GM19193 (cell line): Measurements from ENCODE around the gene SPRY1.

Source experiments
- POLR2A ChIP-seq: IDR thresholded peaks from 4 replicates; pipeline ENCODE4 v1.6.1; 2011; ENCODE audit not compliant: insufficient read depth, insufficient read length; ENCODE audit errors: extremely low read depth

SPRY1 gene, protein sequence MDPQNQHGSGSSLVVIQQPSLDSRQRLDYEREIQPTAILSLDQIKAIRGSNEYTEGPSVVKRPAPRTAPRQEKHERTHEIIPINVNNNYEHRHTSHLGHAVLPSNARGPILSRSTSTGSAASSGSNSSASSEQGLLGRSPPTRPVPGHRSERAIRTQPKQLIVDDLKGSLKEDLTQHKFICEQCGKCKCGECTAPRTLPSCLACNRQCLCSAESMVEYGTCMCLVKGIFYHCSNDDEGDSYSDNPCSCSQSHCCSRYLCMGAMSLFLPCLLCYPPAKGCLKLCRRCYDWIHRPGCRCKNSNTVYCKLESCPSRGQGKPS

GRCh38 chr4:123396307-123397143 lies at the start of gene SPRY1:
Gene SPRY1 (plus strand): TSS chr4:123396795. CDS start chr4:123401592, 4,797 bp downstream.
- no peak for TF ChIP-seq POLR2A

DNA sequence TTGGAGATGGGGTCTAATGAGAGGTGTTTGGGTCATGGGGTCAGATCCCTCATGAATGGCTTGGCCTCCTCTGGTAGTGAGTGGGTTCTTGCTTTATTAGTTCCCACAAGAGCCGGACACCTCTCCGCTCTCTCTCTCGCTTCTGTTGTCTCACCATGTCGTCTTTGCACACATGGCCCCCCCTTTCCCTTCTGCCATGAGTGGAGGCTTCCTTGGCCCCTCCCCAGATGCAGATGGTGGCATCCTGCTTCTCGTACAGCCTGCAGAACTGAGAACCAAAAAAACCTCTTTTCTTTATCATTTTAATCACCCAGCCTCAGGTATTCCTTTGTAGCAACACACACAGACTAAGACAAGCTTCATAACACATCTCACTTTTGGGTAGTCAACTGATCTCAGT lies 49.6 kb upstream of the SPRY1 start:
- no peak for TF ChIP-seq POLR2A

- TF ChIP-seq POLR2A, result no peak
Observed at GRCh38 chr4:123348946-123349345, 47.6 kb upstream of the SPRY1 start.

GRCh38 chr4:123349421-123350190 lies 47.0 kb upstream of the SPRY1 start:
- TF ChIP-seq POLR2A, result no peak

DNA sequence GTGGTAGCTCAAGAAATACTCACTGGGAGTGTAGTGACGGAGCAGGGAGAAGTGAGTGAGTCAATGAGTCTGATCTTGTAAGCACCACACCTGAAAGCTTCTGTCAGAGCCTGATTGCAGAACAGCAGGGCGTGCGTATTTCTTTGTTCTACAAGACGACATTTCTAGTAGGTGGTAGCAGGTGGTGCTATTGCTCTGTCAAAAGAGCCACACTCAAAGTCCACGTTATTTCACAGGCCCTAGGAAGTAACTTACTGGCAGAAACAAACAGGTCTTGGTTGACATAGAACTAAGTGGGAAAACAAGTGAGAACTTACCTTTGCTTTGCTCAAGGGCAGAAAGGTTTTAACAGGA lies 46.4 kb upstream of the SPRY1 start:
- TF ChIP-seq POLR2A, result no peak

- TF ChIP-seq POLR2A, result no peak
Observed at GRCh38 chr4:123350726-123351125, 45.9 kb upstream of the SPRY1 start.

GRCh38 chr4:123351713-123352112 lies 44.9 kb upstream of the SPRY1 start:
- no peak for TF ChIP-seq POLR2A

DNA sequence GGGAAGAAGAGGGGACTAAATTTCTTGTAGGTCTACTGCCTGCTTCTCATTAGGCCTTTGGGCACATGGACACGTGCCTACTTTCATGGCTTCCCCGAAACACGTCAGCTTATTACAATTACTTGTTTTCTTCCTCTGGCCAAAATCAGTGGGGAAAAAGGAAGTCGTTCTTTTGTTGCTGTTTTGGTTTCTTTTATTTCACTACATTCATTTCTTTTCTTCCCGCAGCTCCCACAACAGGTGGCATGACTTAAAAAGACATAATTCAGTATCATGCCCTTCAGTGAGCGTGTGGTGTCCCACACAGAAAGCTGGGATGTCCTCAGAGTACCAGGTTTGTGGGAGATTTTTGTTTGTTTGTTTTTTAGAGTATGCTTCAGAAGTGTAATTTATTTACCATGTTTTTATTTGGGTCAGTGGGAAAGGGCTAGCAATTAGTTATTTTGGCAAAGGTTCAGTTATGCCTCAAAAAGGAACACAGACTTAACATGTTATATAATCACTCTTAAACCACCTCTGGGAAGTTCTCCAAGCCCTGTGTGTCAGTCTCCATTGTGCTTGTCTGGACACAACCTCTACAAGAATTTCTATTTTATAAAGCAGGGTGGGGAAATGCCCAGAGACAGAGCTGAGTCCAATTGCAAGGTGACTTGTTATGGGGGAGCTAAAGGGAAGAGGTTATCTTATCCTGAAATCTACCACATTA lies 44.2 kb upstream of the SPRY1 start:
- no peak for TF ChIP-seq POLR2A

DNA sequence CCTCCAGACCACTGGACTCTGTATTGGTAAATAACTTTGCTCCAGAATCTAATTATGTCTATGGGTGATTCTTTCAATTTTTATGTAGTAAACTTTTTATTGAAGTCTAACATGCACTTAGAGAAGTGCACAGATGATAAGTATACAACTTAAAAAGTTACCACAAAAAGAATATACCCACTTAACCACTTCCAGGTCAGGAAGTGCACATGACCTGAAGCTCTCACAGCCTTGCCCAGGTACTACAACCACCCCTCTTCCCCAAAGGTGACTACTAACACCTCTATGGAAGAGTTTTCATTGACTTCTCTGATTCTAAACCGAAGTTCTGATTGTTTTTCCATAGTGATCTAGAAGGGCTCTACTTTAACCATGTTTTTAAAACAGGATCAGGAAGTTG lies 43.6 kb upstream of the SPRY1 start:
- no peak for TF ChIP-seq POLR2A

- TF ChIP-seq POLR2A, result no peak
Observed at GRCh38 chr4:123353656-123354055, 42.9 kb upstream of the SPRY1 start.

GRCh38 chr4:123354701-123355100 lies 41.9 kb upstream of the SPRY1 start:
- TF ChIP-seq POLR2A, result no peak

- TF ChIP-seq POLR2A, result no peak
Observed at GRCh38 chr4:123356921-123357320, 39.7 kb upstream of the SPRY1 start.

GRCh38 chr4:123359449-123360315 lies 36.9 kb upstream of the SPRY1 start:
- no peak for TF ChIP-seq POLR2A
